K562 (cell line): Measurements from ENCODE around the gene KANK4. TPM values are rescaled to one million over a fixed set of nuclear protein-coding genes. Genes with fewer than 3 reads are reported as not detected.

Source experiments
- ATAC-seq: fragments of 200-7000 bp; cut with Tn5 transposase; 3 replicates; pipeline ENCODE4 v1.9.1; 2020; ENCODE audit warnings: moderate library complexity
- BruUV-seq: library from RNA; stranded (reverse); fragments of 400-500 nt; replicated peaks from 2 replicates; lab custom pipeline; 2021; lab: Mats Ljungman, UMichigan
- CTCF ChIA-PET: fragments of 300-600 bp; formaldehyde crosslinking; extraction: SDS; loops from one replicate; lab custom pipeline; 2021; ENCODE audit warnings: low intra/inter-chr PET ratio; lab: Yijun Ruan, JAX
- POLR2A ChIA-PET: fragments of 300-600, 350-650 bp; sonication (Branson Sonifier 250); formaldehyde crosslinking; extraction: SDS; loops from one replicate; lab custom pipeline; 2021; ENCODE audit warnings: antibody characterized with exemption, inconsistent platforms; lab: Yijun Ruan, JAX
- DNase-seq, 4 experiments: peaks; one replicate each; pipeline versions ENCODE4 v3.0.0 to v3.0.0-alpha.2; 2011 to 2018; ENCODE audit warnings: low spot score in 3 of 4, mixed read lengths in 3 of 4; ENCODE audit errors: extremely low read depth in 1 of 4
- FAIRE-seq: peaks from 2 replicates; lab custom pipeline; 2011; peaks lifted over from hg19 to GRCh38; lab: Jason Lieb, UNC
- H2AFZ ChIP-seq: 2 replicates; pipeline ENCODE4 v1.6.0; 2011; ENCODE audit warnings: low read depth, low read length, control low read depth, inconsistent platforms
- H3K27ac ChIP-seq: fragments of 200-600 bp; 3 replicates; pipeline ENCODE4 v1.8.0; 2011; ENCODE audit warnings: low read depth, mild to moderate bottlenecking, control low read depth, inconsistent platforms, low read length, moderate library complexity, mixed read lengths; ENCODE audit errors: extremely low read depth
- H3K27me3 ChIP-seq, 2 experiments: fragments of 300-600 bp in 1 of 2; 2 replicates in 1 of 2; 3 replicates in 1 of 2; pipeline versions ENCODE4 v1.6.0 to v1.8.0; 2011; ENCODE audit warnings: inconsistent platforms in 2 of 2, low read length in 2 of 2, mild to moderate bottlenecking in 1 of 2, mixed read lengths in 1 of 2, moderate library complexity in 1 of 2; ENCODE audit not compliant: control insufficient read depth in 2 of 2, insufficient read depth in 2 of 2
- H3K36me3 ChIP-seq: fragments of 300-600 bp; 3 replicates; pipeline ENCODE4 v1.8.0; 2011; ENCODE audit warnings: mild to moderate bottlenecking, low read length, inconsistent platforms; ENCODE audit not compliant: control insufficient read depth, insufficient read depth
- H3K4me1 ChIP-seq, 2 experiments: fragments of 200-600 bp in 1 of 2; replicated peaks in 1 of 2; 2 replicates in 1 of 2; 3 replicates in 1 of 2; pipeline versions ENCODE4 v1.5.1 to v1.8.0; 2011; ENCODE audit warnings: inconsistent platforms in 2 of 2, low read length in 2 of 2, mild to moderate bottlenecking in 1 of 2, mixed read lengths in 1 of 2, moderate library complexity in 1 of 2; ENCODE audit not compliant: control insufficient read depth in 2 of 2, insufficient read depth in 2 of 2
- H3K4me2 ChIP-seq: 2 replicates; pipeline ENCODE4 v1.6.1; 2011; ENCODE audit warnings: low read length, control low read depth, inconsistent platforms, mixed read lengths; ENCODE audit not compliant: insufficient read depth
- H3K4me3 ChIP-seq: fragments of 200-600 bp; sonication (generic), shearing (Covaris generic); 2 replicates; pipeline ENCODE4 v1.5.1; 2016; ENCODE audit warnings: control low read depth, inconsistent platforms
- H3K79me2 ChIP-seq: fragments of 200-600 bp; 3 replicates; pipeline ENCODE4 v1.8.0; 2011; ENCODE audit warnings: low read length, inconsistent platforms; ENCODE audit not compliant: control insufficient read depth, insufficient read depth
- H3K9ac ChIP-seq, 2 experiments: 2 replicates each; pipeline versions ENCODE4 v1.6.0 to v1.6.1; 2011; ENCODE audit warnings: low read depth in 2 of 2, low read length in 2 of 2, control low read depth in 1 of 2, inconsistent platforms in 1 of 2, mild to moderate bottlenecking in 1 of 2, mixed read lengths in 1 of 2; ENCODE audit not compliant: insufficient read depth in 1 of 2
- H3K9me1 ChIP-seq: one replicate; pipeline ENCODE4 v1.6.0; 2011; ENCODE audit warnings: inconsistent platforms, mild to moderate bottlenecking, low read length, moderate library complexity; ENCODE audit not compliant: control insufficient read depth, insufficient read depth
- H3K9me3 ChIP-seq: replicated peaks from 2 replicates; pipeline ENCODE4 v1.5.1; 2011; ENCODE audit warnings: low read depth, low read length, inconsistent platforms; ENCODE audit not compliant: control insufficient read depth, insufficient read depth
- H4K20me1 ChIP-seq: replicated peaks from 2 replicates; pipeline ENCODE4 v1.6.1; 2011; ENCODE audit warnings: low read length, inconsistent platforms, mixed read lengths; ENCODE audit not compliant: control insufficient read depth, insufficient read depth
- ELF1 ChIP-seq: fragments of 200-800 bp; sonication (Bioruptor generic); IDR thresholded peaks from 2 replicates; pipeline ENCODE4 v1.6.1; 2016; ENCODE audit warnings: missing genetic modification characterization, missing compliant biosample characterization
- ETS1 ChIP-seq: conservative IDR thresholded peaks from 2 replicates; pipeline ENCODE4 v1.6.1; 2011; ENCODE audit warnings: low read depth, mild to moderate bottlenecking, low read length; ENCODE audit not compliant: control insufficient read depth
- FOS ChIP-seq: IDR thresholded peaks from 3 replicates; pipeline ENCODE4 v1.6.1; 2011; ENCODE audit not compliant: insufficient read length; ENCODE audit errors: extremely low read depth
- GTF2F1 ChIP-seq: IDR thresholded peaks from 2 replicates; pipeline ENCODE4 v1.6.1; 2011; ENCODE audit warnings: low read depth, low read length, improper control_type of control experiment
- HIVEP1 ChIP-seq: fragments of 250-450 bp; sonication (Bioruptor Pico); IDR thresholded peaks from 2 replicates; pipeline ENCODE4 v1.4.0; 2020; ENCODE audit warnings: mild to moderate bottlenecking
- HOMEZ ChIP-seq: fragments of 250-450 bp; sonication (Bioruptor Pico); IDR thresholded peaks from 2 replicates; pipeline ENCODE4 v1.4.0; 2020; ENCODE audit warnings: mild to moderate bottlenecking, moderate library complexity
- JUND ChIP-seq, 2 experiments: IDR thresholded peaks; 2 replicates in 1 of 2; 3 replicates in 1 of 2; pipeline ENCODE4 v1.6.1; 2011; ENCODE audit warnings: borderline replicate concordance in 2 of 2, low read depth in 2 of 2, low read length in 2 of 2, improper control_type of control experiment in 1 of 2, missing biosample characterization in 1 of 2, missing genetic modification characterization in 1 of 2, missing genetic modification reagents in 1 of 2
- RHOXF2B ChIP-seq: fragments of 250-450 bp; sonication (Bioruptor Pico); conservative IDR thresholded peaks from 2 replicates; pipeline ENCODE4 v1.5.1; 2021
- TAF9B ChIP-seq: fragments of 450-650 bp; IDR thresholded peaks from 2 replicates; pipeline ENCODE4 v1.6.1; 2018; ENCODE audit warnings: mild to moderate bottlenecking; ENCODE audit not compliant: partially characterized antibody
- ZNF24 ChIP-seq: fragments of 450-650 bp; IDR thresholded peaks from 2 replicates; pipeline ENCODE4 v1.6.1; 2016
- ZNF277 ChIP-seq: fragments of 250-450 bp; sonication (Bioruptor Pico); IDR thresholded peaks from 2 replicates; pipeline ENCODE4 v1.8.0; 2022; ENCODE audit warnings: inconsistent platforms, mild to moderate bottlenecking, moderate library complexity, borderline replicate concordance
- WGBS: fragments of 100-300 bp; shearing (Covaris generic); methylation state at CpG from one replicate; pipeline ENCODE4 v1.1.6; 2016; ENCODE audit warnings: low coverage, mixed read lengths; ENCODE audit not compliant: insufficient coverage; ENCODE audit errors: missing lambda C conversion rate; 5-methylcytosine and 5-hydroxymethylcytosine counted together
- in situ Hi-C: fragments of 300-500 bp; cut with MboI; formaldehyde crosslinking; loops from 4 replicates; pipeline ENCODE4 v1.15.0; 2018; ENCODE audit warnings: inconsistent platforms, mixed read lengths
- intact Hi-C: fragments of 100-400 bp; cut with micrococcal nuclease; formaldehyde crosslinking; loops from 2 replicates; pipeline ENCODE4 v1.14.2; 2022
- polyA plus RNA-seq, 8 experiments: library from polyadenylated mRNA; depleted of rRNA in 4 of 8; stranded (reverse) in 5 of 8; unstranded in 3 of 8; fragments of >200 nt; fragmentation: Nextera tagmentation in 2 of 8; fragmentation: Illumina TruSeq in 1 of 8; extraction: Ambion mirVana in 2 of 8; extraction: Trizol in 1 of 8; gene quantifications; 2 replicates each; pipeline versions ENCODE4 v1.2.1 to v1.2.3, GENCODE V29; 2011 to 2014; ENCODE audit warnings: inconsistent platforms in 1 of 8, missing spikeins in 1 of 8
- total RNA-seq, 7 experiments: library from RNA; depleted of rRNA in 6 of 7; stranded (reverse); fragments of >200 nt in 6 of 7; fragmentation: Illumina TruSeq in 2 of 7; extraction: Trizol in 2 of 7; gene quantifications; 2 replicates each; pipeline versions ENCODE4 v1.2.1 to v1.2.3, GENCODE V29; 2011 to 2021; ENCODE audit warnings: low replicate concordance in 1 of 7

KANK4 gene
- total and polyA plus RNA-seq, 9 of the 15 experiments (the other 6 are each of a cell fraction or from before 2014, with no cell fraction given) = not detected

GRCh38 chr1:62237361-62237760 lies 81.9 kb downstream of the KANK4 start:
- Histone ChIP-seq H3K27ac (no peak overlapping the region), H4K20me1 (0 out of 2 replicates have a peak, but pooled peaks cover 4% of the 10 kb centered on the region), H3K4me2 (no peak overlapping the region), H3K27me3 (peaks cover 0 to 25% of the 10 kb centered on the region in 2 experiments; a peak in 2 of 5 replicates), H3K79me2 (no peaks in the 10 kb centered on the region), H3K4me1 (no peaks in the 10 kb centered on the region), H3K36me3 (no peaks in the 10 kb centered on the region), H3K9me3 (no peaks in the 10 kb centered on the region), H3K9me1 (no peaks in the 10 kb centered on the region), H3K4me3 (no peak overlapping the region), H2AFZ (no peak overlapping the region), H3K9ac (no peak overlapping the region)
- TF ChIP-seq GTF2F1 (no peak), ZNF277 (CRISPR knock-in tag) (no peak)
- WGBS = 0% methylated on average over 4 of the region's 4 CpGs
- ChIA-PET CTCF (no interaction called here), POLR2A (interaction anchor here (0.6 kb wide), 1 partner anchor 1067 kb away, joined by 4 read pairs; no protein-coding TSS in a partner anchor)
- BruUV-seq = no TSS peak
- DNase-seq (no peak), ATAC-seq (no peak), FAIRE-seq (no peak)
- intact Hi-C loops = no loop called here
- in situ Hi-C loops = no loop called here

- Histone ChIP-seq H2AFZ (no peak overlapping the region), H3K9me1 (no peaks in the 10 kb centered on the region), H3K36me3 (no peaks in the 10 kb centered on the region), H3K4me1 (no peaks in the 10 kb centered on the region), H4K20me1 (0 out of 2 replicates have a peak, but pooled peaks cover 4% of the 10 kb centered on the region), H3K4me3 (no peak overlapping the region), H3K4me2 (no peak overlapping the region), H3K27me3 (peaks cover 0 to 19% of the 10 kb centered on the region in 2 experiments; a peak in 2 of 5 replicates), H3K9ac (no peak overlapping the region), H3K79me2 (no peaks in the 10 kb centered on the region), H3K9me3 (no peaks in the 10 kb centered on the region), H3K27ac (no peak overlapping the region)
- no TSS peak for BruUV-seq
- intact Hi-C loops = no loop called here
- FAIRE-seq = no peak
- WGBS = 0% methylated on average over 2 of the region's 2 CpGs
- in situ Hi-C loops = no loop called here
- ChIA-PET CTCF (no interaction called here), POLR2A (no interaction called here)
- ATAC-seq = no peak
- DNase-seq = no peak
- TF ChIP-seq HOMEZ (no peak), ETS1 (no peak), GTF2F1 (no peak), TAF9B (no peak), JUND (IDR thresholded peaks at IDR 0.05; ENCODE audit: borderline replicate concordance, low read depth, low read length) (no peak), JUND (tag; IDR thresholded peaks at IDR 0.05; ENCODE audit: borderline replicate concordance, low read depth, low read length) (no peak), FOS (no peak), ZNF24 (no peak), RHOXF2B (CRISPR knock-in tag) (no peak), HIVEP1 (CRISPR knock-in tag) (no peak), ELF1 (tag) (no peak)
Measured at GRCh38 chr1:62235576-62235975, 83.7 kb downstream of the KANK4 start.
